Camera-type eye (tissue), 1 donor: ENCODE data around the gene OR10K2. TPM values are rescaled to one million over a fixed set of nuclear protein-coding genes. Genes with fewer than 3 reads are reported as not detected.

Source experiments
- total RNA-seq: library from RNA; depleted of rRNA; stranded (reverse); fragments of >200 nt; gene quantifications from one replicate; pipeline ENCODE4 v1.2.3, GENCODE V29; 2014

Gene OR10K2
- not detected for total RNA-seq

GRCh38 chr1:158426137-158426536 lies at the start of gene OR10K2:
Gene OR10K2 (minus strand): TSS chr1:158426237. CDS start chr1:158420866, 5,371 bp downstream.

GRCh38 chr1:158471920-158472319 lies 45.9 kb upstream of the OR10K2 start, which contains the start of gene OR10R2:
Gene OR10R2 (plus strand): TSS chr1:158472220. CDS start chr1:158472326, 106 bp downstream.

GRCh38 chr1:158461534-158461933 lies 35.5 kb upstream of the OR10K2 start, which contains the start of gene OR10K1:
Gene OR10K1 (plus strand): TSS chr1:158461834. CDS start chr1:158465562, 3,728 bp downstream.

GRCh38 chr1:158398818-158399514 lies 27.1 kb downstream of the OR10K2 start, which contains the start of gene OR10T2:
Gene OR10T2 (minus strand): TSS chr1:158399466. CDS start chr1:158399466, 0 bp downstream.

Other genes with a start within 250 kb of the OR10K2 start
- 2.7 TPM for gene CD1D, start 245.3 kb downstream of the OR10K2 start, total RNA-seq
- gene CD1A, start 171.8 kb downstream of the OR10K2 start, total RNA-seq: not detected
- 1.4 TPM for gene CD1C, start 136.3 kb downstream of the OR10K2 start, total RNA-seq
- gene CD1B, start 94.7 kb downstream of the OR10K2 start, total RNA-seq: not detected
- not detected for gene CD1E, start 72.3 kb downstream of the OR10K2 start, total RNA-seq
- gene OR10T2, start 26.8 kb downstream of the OR10K2 start, total RNA-seq: not detected
- not detected for gene OR10K1, start 35.6 kb upstream of the OR10K2 start, total RNA-seq
- gene OR10R2, start 46.0 kb upstream of the OR10K2 start, total RNA-seq: 0.44 TPM
- gene OR6Y1, start 128.2 kb upstream of the OR10K2 start, total RNA-seq: not detected
- not detected for gene OR6P1, start 144.3 kb upstream of the OR10K2 start, total RNA-seq
- gene OR10X1, start 153.7 kb upstream of the OR10K2 start, total RNA-seq: not detected
- gene OR10Z1, start 179.0 kb upstream of the OR10K2 start, total RNA-seq: not detected